Measurements from ENCODE around the gene TLR10. TPM values are rescaled to one million over a fixed set of nuclear protein-coding genes. Genes with fewer than 3 reads are reported as not detected.

Gene TLR10
- total and polyA plus RNA-seq, 2 of the 13 experiments (the other 11 are each of a cell fraction or from before 2014, with no cell fraction given): not detected

GRCh38 chr4:38769857-38770256 lies 12.9 kb downstream of the TLR10 start (continued):
- TF ChIP-seq ZNF362 (CRISPR knock-in tag; IDR thresholded peaks at IDR 0.05; ENCODE audit: borderline replicate concordance): no peak
- TF ChIP-seq PLSCR1 (CRISPR knock-in tag; IDR thresholded peaks at IDR 0.05; ENCODE audit: borderline replicate concordance): no peak
- TF ChIP-seq REPIN1 (CRISPR knock-in tag; IDR thresholded peaks at IDR 0.05; ENCODE audit: borderline replicate concordance, low read depth): no peak
- TF ChIP-seq HDAC1 (CRISPR knock-in tag; IDR thresholded peaks at IDR 0.05): no peak
- no peak for TF ChIP-seq TAF15 (IDR thresholded peaks at IDR 0.05; ENCODE audit: low read depth, low read length, poor library complexity, severe bottlenecking)

- no TSS peak for BruUV-seq (replicated peaks)
- ChIA-PET POLR2A (no interaction called here), CTCF (ENCODE audit: low intra/inter-chr PET ratio, low total read pairs) (no interaction called here)
- FAIRE-seq: no peak
- H3K36me3 ChIP-seq (replicated peaks in 1 of 2; ENCODE audit: control insufficient read depth in 1 of 2, insufficient read depth in 2 of 2, low read length in 2 of 2): no peaks in the 10 kb centered on the region
- no peak overlapping the region for H3K4me3 ChIP-seq (replicated peaks in 1 of 3; ENCODE audit: insufficient read depth in 1 of 3, low read depth in 2 of 3, low read length in 3 of 3)
- H3K27me3 ChIP-seq (ENCODE audit: control insufficient read depth in 1 of 2, insufficient read depth in 2 of 2, low read length in 2 of 2): peaks cover 0 to 17% of the 10 kb centered on the region in 2 experiments; a peak in 2 of 5 replicates
- H2AFZ ChIP-seq (ENCODE audit: low read length): no peak overlapping the region
- H3K9me3 ChIP-seq (ENCODE audit: low read length): no peaks in the 10 kb centered on the region
- no peaks in the 10 kb centered on the region for H4K20me1 ChIP-seq (ENCODE audit: insufficient read depth, low read length)
- TF ChIP-seq SRSF4 (IDR thresholded peaks at IDR 0.05; ENCODE audit: low read depth, low read length, poor library complexity, severe bottlenecking) (no peak), NCOR1 (IDR thresholded peaks at IDR 0.05; ENCODE audit: borderline replicate concordance, low read length) (no peak), KLF16 (CRISPR knock-in tag; IDR thresholded peaks at IDR 0.05) (no peak), TBP (CRISPR knock-in tag; IDR thresholded peaks at IDR 0.05) (no peak)
- in situ Hi-C loops (cut with HindIII; ENCODE audit: extremely low pct_ligation_motif_present, low pct_unique_long_range_greater_than_20kb) (loop anchor here (25.0 kb wide), 1 partner anchor 368 kb away; no protein-coding TSS in a partner anchor), intact Hi-C loops (cut with micrococcal nuclease; ENCODE audit: unreplicated experiment) (no loop called here)
- no peaks in the 10 kb centered on the region for H3K4me1 ChIP-seq (ENCODE audit: insufficient read depth, low read length)
- H3K79me2 ChIP-seq (ENCODE audit: insufficient read depth, low read length): no peaks in the 10 kb centered on the region
- H3K4me2 ChIP-seq (ENCODE audit: low read depth, low read length): no peak overlapping the region
- DNase-seq (ENCODE audit: low spot score): no peak
- WGBS (ENCODE audit: low lambda C conversion rate): 15% methylated on average over 2 of the region's 2 CpGs
- H3K9ac ChIP-seq (ENCODE audit: insufficient read depth, low read depth, low read length): no peak overlapping the region
- no peak overlapping the region for H3K27ac ChIP-seq (ENCODE audit: extremely low read length, insufficient read depth, low read length)
- no peak for ATAC-seq
These were observed 13.3 kb downstream of the TLR10 start for GRCh38 chr4:38769441-38769840.
